HL-60/S4 treated with phorbol 12-myristate 13-acetate at 8.2 ng/mL for 4 days and 3 days (cell line): ENCODE data around the gene TBC1D13.
"Not testable (repeated sequence)": the region's sequence is repeated elsewhere in the genome, so short reads cannot be mapped to it uniquely, and the experiment has no call there.

ENCODE experiments used
- in situ Hi-C: fragments of 300-500 bp; cut with MboI; formaldehyde crosslinking; loops from 2 replicates; pipeline ENCODE4 v1.15.0; 2022; ENCODE audit warnings: low sequenced_read_pairs

The TBC1D13 gene

DNA sequence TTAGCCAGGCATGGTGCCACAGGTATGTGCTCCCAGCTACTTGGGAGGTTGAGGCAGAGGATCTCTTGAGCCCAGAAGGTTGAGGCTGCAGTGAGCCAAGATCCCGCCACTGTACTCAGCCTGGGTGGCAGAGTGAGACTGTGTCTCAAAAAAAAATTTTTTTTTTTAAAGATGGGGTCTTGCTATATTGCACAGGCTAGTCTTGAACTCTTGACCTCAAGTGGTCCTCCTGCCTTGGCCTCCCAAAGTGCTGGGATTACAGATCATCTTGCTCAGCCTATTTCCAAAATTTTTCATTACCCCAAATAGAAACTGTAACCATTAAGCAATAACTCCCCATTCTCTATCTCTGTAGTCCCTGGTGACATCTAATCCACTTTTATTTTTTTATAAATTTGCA, 4.4 kb upstream of the TBC1D13 start:
- in situ Hi-C loops, result no loop called here

DNA sequence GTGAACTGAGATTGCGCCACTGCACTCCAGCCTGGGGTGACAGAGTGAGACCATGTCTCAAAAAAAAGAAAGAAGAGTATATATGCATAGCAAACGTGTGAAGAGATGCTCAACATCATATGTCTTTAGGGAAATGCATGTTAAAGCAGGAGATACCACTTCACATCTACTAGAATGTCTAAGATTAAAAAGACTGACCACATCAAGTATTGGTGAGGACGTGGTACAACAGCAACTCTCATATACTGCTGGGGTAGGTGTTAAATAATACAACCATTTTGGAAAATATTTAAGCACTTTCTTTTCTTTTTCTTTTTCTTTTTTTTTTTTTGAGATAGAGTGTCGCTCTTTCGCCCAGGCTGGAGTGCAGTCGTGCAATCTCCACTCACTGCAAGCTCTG, 1.6 kb upstream of the TBC1D13 start:
- in situ Hi-C loops, result no loop called here

DNA sequence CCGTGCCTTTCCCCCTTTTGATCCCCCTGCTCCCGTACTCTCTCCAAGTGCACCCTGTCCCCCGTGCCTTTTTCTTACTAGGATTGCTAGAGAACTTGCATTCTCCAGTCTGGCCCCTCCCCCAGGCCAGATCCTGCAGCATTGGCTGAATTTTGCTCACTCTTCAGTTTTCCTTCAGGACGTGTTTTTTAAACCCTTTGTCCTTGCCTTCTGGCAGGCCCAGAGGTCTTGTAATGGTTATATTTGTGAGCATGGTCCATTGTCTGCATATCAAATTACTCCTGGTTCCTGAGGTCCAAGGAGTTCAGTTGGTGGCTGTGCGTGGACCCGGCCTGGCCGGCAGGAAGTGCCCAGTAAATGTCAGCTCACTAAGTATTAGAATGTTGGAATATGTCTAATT, 606 bp downstream of the TBC1D13 start:
- in situ Hi-C loops, result no loop called here

DNA sequence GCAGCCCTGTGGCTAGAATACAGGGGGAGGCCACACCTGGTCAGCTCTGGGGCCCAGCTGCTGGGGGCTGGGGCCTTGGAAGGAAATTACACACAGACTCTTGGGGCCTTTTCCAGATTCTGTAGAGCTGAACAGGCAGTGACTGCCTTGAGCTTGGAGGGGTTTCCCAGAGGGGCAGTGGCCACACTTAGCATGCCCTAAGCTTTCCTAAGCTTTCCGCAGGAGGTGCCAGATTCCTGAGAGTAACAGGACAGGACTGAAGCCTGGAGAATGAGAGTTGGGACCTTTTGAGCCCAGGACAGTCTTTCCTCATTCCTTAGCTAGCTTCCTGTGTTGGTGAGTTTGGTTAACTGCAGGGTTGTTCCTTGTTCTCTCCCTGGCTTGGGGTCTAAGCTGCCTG, 1.4 kb downstream of the TBC1D13 start:
- in situ Hi-C loops, result no loop called here

DNA sequence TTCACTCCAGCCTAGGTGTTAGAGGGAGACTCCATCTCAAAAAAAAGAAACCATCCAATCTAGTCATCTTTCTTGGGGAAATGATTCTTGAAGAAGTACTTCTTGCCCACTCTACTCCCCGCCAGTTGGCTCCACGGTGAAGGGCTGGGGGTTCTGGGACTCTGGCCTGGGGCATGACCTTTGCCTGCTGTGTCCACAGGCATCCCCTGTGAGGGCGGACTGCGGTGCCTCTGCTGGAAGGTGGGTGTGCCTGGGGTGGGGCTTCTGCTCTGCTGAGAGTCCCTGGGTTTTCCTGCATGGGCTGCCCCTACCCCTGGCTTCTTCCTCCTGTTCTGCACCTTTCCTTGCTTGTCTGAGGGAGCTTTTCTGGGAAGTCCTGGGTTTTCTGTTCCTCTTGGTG, 3.5 kb downstream of the TBC1D13 start:
- in situ Hi-C loops, result no loop called here

DNA sequence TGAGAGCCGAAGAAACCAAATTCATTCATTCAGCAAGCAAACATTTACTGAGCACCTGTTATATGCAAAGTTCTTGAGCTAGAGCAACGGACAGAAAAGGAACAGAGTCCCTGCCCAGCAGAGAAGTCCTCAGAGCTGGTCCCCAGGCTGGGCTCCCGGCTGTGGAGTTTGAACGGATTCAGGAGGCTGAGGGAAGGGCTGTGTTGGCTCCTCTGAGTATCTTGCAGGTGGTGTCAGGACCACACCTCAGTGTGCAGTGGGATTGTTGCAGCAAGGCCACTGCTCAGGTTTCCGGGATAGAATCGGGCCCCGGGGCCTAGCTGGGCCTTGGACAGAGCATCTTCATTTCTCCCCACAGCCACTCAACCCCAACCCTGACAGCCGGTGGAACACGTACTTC, 5.1 kb downstream of the TBC1D13 start:
- in situ Hi-C loops, result no loop called here

DNA sequence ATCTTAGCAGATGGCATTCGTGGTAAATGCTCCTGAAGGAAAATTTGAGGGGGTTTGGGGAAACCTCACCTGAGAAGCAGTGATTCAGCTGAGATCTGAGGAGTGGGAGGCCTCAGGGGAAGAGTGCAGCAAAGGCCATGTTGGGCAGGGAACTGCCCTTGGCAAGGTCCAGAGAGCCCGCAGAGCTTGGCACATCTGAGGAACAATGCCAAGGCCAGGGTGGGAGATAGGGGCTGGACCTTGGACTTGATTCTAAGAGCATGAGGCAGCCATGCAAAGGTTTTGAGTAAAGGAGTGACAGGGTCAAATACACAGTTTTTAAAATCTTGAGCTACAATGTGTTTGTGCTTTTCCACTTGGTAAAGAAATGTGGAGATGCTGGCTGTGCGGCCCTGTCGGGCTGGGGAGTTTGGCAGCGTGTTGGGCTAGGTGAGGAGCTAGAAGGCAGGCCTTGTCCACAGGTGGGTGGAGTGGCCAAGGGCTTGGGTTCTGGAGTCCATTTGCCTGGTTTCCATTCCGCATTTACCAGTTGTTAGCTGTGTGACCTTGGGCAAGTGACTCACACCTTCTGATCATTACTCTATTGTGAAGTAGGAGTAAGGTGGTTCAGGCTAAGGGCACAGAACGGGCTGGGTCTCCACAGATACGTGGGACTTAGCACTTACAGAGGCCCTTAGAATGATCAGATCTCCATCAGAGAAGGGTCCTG, 6.1 kb downstream of the TBC1D13 start:
- in situ Hi-C loops, result no loop called here

DNA sequence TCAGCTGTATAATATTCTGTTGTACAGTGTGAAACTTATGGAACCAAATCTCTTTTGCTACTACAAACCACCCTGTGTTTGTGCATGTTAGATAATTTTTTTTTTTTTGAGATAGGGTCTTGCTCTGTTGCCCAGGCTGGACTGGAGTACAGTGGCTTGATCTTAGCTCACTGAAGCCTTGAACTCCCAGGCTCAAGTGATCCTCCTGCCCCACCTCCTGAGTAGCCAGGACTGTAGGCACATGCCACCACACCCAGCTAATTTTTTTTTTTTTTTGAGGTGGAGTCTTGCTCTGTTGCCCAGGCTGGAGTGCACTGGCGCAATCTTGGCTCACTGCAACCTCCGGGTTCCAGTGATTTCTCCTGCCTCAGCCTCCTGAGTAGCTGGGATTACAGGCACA, 7.9 kb downstream of the TBC1D13 start:
- in situ Hi-C loops, result not testable (repeated sequence)

DNA sequence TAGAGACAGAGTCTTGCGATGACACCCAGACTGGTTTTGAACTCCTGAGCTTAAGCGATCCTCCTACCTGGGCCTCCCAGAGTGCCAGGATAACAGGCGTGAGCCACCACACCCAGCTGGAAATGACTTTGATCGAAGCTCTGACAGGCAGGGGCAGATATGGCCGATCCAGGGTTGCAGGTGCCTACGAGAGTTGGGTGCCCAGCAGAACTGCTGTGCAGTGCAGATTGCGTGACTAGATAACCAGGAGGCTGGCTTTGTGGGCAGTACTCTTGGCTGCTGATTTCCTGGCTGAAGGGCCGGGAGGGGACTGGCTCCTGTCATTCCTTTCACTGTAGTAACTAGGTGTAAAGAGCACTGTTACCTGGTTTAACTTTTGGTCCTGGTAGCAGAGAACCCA, 11.8 kb downstream of the TBC1D13 start:
- in situ Hi-C loops, result no loop called here

DNA sequence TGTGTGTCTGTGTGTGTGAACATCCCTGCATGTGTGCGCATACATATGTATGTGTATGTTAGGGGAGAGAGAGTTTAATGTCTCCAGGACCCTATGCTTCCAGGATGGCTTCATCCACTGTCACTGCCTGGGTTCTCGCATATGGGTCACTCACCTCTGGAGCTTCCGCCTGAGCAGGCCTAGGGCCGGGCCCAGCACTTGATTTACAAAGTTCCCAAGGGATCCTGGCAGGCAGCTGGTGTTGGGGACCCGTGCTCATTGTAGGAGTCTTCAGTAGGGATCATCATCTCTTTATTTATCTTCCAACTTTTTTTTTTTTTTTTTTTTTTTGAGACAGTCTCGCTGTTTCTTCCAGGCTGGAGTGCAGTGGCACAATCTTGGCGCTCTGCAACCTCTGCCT, 13.0 kb downstream of the TBC1D13 start:
- in situ Hi-C loops, result no loop called here

DNA sequence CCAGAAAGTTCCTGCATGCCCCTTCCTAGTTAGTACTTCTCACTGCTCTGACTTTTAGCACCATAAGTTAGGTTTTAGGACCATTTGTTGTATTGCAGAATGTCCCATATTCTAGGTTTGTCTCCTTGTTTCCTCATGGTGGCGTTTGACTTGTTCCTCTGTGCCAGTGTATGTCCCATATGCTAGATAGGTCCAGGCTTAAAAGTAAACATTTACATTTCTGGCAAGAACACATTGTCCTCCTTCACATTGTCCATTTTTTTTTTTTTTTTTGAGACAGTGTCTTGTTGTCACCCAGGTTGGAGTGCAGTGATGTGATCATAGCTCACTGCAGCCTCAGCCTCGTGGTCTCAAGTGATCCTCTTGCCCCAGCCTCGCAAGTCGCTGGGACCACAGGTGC, 15.4 kb downstream of the TBC1D13 start:
- in situ Hi-C loops, result no loop called here

DNA sequence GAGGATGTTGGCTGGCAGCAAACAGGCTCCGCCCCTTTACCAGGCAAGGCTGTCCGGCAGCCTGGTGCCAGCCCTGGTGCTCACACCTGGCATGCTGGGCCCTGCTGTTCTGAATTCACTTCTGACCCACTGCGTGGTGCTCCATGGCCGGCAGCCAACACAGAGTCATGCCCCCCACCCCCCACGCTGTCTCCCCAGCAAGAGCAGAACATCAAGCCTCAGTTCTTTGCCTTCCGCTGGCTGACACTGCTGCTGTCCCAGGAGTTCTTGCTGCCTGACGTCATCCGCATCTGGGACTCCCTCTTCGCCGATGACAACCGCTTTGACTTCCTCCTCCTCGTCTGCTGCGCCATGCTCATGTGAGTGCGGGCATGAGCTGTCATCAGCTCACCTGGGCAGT, 18.6 kb downstream of the TBC1D13 start:
- in situ Hi-C loops, result no loop called here

DNA sequence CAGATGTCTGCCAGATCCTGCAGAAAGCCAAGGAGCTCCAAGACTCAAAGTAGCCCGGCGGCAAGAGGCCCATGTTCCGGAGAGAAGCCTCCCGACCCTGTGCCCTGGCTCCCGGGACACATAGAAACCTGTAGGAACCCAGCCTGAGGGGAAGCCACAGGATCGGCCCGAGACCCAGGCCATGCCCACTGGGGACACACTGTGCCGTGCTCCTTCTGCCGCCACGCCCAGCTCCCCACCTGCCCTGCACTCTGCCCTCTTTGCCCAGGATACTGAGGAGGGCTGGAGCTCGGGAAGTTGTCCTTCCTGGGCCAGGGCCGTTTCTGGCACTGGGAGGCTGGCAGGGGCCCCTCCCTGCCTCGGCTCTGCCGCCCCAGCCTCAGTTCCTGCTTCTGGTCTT, 20.8 kb downstream of the TBC1D13 start:
- in situ Hi-C loops, result no loop called here

DNA sequence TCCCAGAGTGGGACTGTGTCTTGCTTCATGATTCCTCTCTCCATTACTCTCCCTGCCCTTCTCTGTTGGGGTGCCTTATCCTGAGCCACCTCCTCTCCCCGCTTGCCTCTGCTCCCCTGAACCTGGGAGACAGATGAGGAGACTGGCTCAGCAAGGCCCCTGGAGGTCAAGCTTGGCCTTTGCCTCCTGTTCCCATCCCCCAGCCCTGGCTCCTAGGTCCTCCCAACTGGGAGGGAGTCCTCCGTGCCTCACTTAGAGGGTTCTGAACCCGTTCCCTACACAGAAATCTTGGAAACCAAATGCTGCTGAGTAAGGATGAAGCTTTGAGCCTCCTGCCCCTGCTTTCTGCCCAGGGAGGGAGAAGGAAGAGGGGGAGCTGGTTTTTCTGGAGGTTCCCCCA, 21.5 kb downstream of the TBC1D13 start:
- in situ Hi-C loops, result no loop called here

DNA sequence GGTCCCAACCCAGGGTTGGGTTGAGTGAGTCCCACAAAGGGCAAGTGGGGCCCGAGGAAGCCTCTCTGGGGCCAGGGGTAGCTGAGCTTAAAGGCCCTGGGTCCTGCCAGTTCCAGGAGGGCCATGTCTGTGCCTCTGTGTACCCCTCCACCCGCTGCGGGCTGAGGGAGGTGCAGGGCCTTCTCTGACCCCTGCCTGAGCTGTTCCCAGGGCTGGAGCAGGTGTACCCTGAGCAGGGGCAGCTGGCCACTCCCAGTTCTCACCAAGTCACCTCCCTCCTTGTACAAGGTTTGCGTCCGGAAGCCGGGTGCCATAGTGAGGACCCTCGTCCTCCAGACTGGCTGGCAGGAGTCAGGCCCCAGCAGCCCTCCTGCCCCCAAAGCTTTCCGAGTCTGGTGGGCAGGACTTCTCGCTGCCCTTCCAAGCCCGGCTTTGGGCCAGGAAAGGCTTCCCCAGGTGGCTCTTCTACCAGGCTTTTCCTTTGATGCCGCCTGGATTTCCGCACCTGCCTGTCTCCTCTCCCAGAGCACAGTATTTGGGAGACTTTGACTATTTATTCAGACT, 22.1 kb downstream of the TBC1D13 start:
- in situ Hi-C loops, result no loop called here

DNA sequence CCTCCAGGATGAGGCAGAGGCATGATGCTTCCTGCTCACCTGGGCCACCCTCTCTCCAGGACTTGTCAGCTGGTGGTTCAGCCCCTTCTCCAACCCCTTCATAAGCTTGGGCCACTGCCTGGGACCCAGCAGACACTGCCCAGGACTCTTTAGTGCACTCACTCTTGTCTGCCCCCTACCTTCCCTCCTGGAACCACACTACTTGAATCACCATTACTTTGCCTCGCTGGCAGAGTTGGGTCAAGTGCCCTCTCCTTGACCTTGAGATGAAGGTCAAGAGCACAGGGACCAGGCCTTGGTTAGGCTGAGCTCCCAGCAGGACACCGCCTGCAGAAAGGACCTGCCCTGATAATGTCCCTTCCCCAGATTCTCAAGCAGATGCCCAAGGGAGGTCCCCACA, 22.8 kb downstream of the TBC1D13 start:
- in situ Hi-C loops, result no loop called here

DNA sequence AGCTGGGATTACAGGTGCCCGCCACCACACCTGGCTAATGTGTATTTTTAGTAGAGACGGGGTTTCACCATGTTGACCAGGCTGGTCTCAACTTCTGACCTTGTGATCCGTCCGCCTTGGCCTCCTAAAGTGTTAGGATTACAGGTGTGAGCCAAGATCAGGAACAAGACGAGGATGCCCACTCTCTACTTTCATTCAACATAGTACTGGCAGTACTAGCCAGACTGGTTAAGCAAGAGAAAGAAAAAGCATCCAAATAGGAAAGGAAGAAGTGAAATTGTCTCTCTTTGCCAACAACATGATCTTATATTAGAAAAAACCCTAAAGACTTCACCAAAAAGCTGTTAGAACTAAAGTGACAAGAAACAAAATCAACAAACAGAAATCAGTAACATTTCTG, 23.8 kb downstream of the TBC1D13 start:
- in situ Hi-C loops, result no loop called here

DNA sequence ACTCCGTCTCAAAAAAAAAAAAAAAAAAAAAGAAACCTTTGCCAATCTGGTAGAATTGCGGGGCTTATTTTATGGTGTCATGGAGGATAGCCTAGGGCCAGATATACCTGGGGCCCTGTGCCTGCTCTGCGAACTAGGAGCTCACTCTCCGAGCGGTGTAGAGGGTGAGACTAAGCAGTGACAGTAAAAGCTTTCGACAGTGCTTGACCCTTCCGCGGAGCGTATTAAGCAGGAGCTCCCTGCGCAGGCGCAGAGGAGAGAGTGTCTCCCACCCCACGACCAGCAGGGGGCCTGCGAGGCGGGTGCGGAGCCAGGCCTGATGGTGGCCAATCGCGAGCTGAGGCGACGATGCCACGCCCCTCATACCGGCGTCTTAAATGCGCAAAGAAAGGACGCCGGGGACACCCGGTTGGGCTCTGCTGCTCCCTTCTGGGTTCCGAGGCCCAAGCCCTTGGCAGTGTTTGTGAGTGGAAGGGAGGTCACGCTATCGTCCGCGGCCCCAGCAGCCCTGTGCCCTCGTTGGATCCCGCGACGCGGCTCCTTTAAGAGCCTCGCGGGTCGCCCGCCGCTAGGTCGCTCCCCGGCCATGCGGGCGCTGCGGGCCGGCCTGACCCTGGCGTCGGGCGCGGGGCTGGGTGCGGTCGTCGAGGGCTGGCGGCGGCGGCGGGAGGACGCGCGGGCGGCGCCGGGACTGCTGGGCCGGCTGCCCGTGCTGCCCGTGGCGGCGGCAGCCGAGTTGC, 31.2 kb downstream of the TBC1D13 start, which contains the start of gene ENDOG:
TSS of gene ENDOG (plus strand) at position 402 of the 740 bp plus-strand sequence. CDS start at position 587, 185 bp downstream.
- in situ Hi-C loops, result no loop called here

DNA sequence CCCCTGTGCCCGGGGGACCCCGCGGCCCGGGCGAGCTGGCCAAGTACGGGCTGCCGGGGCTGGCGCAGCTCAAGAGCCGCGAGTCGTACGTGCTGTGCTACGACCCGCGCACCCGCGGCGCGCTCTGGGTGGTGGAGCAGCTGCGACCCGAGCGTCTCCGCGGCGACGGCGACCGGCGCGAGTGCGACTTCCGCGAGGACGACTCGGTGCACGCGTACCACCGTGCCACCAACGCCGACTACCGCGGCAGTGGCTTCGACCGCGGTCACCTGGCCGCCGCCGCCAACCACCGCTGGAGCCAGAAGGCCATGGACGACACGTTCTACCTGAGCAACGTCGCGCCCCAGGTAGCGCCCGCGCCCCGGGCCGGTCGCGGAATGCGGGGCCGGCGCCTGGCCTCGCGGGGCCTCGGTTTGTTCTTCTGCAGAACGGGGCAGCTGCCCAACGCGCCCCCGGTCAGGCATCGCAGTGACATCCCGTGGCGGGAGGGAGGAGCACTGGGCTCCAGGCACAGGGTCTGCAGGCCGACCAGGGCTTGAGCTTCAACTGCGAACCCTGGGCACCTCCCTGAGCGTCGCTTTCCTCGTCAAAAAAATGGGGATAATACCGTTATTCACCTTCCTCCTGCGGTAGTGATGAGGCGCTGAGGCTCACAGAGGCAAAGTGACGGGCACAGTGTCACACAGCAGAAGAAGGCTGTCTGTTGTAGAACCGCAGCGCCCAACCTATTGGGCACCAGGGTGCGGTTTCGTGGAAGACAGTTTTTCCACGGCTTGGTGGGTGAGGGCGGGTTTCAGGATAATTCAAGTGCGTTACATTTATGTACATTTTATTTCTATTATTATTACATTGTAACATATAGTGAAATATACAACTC, 32.0 kb downstream of the TBC1D13 start:
- in situ Hi-C loops, result no loop called here

DNA sequence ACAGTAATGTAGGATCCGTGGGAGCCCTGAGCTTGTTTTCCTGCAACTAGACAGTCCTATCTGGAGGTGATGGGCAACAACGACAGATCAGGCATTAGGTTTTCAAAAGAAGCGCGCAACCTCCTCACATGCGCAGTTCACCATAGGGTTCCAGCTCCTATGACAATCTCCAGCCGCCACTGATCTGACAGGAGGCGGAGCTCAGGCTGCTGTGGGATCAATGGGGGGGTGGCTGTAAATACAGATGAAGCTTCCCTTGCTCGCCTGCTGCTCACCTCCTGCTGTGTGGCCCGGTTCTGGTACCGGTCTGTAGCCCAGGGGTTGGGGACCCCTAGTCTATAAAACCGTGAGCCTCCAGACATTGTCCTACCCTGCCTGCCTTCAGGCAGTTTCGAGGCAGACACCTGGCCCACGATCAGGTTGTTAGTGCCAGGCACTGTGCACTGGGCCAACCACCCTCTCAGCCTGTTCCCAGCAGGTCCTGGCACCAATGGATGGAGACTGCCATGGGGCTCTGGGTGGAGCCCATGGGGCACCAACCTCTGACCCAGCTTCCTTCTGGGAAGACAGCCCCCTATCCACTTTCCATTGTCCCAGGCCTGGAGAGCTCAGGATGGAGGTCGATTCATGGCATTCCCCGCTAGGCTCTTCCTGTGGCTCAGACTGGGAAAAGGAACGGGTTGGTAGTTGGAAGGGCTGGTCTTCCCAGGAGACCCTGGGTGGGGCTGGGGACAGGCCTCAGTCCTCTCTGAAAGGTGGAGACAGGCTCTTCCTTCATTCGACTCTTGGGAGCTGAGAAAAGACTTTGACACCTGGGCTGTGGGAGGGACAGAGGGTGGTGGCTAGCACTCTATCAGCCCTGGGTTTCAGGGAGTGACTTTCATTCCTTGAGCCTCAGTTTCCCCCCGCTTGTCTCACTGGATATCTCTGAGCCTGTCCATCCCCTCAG, 32.9 kb downstream of the TBC1D13 start:
- in situ Hi-C loops, result no loop called here
